Medulla oblongata (tissue), 1 donor: ENCODE measurements around the gene TLCD5.

ENCODE experiments used
- DNase-seq: peaks from one replicate; pipeline ENCODE4 v3.0.0-alpha.2; 2015; ENCODE audit errors: extremely low spot score

The TLCD5 gene

DNA sequence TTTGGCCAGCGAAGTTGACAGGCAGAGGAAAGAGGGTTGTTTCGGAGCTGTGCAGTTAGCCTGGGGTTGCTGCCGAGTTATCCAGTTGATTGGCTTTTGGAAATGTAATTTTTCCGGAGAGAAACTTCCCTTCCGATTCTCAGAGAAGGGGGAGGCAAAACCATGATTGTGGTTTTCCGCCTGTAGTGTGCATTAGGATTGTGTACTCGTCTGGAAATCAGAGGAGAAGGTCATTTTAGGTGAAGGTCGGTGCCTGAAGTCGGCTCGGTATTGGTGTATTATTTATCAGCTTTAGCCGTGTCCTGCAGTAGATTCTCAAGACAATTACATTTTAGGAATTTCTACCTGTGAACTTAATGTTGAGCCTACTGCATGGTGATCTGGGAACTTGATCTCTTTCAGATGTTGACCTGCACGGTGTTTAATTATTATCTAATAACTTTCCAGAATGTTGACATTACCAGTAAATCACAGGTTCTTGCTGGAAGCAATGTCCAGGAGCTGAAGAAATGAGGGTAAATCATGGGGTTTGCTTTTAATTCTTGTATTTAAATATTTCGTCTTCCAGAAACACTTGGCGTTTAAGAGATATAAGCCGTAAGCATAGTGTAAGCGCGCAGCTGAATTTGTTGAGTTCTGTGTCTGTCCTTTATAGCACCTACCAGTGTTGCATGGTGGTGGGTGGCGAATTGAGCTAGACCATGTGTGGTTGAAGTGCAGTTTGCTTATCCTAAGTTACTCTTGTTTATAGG, 12.4 kb downstream of the TLCD5 start:
- peak; percentile 41 for DNase-seq

DNA sequence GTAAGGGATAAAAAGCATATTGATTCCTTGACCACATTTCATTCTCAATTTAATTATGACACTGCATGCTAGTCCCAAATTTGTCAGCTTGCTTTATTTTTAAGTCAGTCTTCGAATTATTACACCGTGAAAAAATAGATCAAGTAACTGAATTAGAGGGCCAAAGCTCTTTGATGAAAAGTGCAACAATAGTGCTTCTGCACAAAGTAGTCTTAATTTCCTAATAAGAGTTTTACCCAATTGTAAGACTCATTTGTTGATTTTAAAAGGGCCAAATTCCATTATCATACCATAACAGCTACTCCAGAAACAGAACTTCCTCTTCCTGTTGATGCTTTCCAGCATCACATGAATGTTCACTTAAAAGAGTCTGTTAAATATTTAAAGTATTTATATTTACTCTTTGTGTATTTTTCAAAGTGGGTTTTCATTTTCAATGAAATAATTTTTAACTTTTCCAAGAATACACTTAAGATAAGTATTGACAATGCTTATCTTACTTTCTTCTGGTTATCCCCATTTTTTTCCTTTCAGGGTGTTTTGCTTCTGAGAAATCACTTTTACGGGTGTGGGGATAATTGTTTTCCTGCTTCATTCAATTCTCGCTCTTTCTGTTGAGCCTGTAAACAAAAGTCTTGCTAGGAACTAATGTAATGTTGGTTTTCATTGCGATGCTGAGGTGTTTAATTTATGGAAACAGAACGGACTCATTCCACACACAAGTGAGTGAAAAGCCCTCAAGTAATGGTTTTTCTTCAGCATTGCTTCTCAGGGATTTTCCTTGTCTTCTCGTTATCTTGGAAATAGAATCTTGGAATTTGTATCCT, 13.2 kb downstream of the TLCD5 start:
- no peak for DNase-seq

DNA sequence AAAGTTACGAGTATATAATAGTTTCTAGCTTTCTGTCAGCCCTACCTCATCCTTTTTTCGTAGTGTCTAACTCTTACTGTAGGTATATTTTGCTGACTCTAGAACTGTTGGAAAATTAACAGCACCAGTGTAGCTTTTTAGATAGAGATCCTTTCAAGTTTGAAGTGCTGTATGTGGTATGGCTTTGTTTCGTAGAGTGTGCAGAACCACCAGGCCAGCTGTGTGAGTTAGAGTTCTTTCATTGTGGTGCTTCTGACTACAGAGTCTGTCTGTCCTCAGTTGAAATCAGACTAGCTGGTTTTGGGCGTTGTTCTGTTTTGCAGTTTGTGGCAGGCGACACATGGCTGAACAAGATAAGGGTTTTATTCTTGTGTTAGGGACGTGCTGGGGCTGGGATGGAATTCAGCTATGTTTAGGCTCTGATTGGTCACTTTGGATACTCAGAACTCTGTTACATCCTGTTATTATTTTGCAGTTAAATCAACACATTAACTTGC, 14.3 kb downstream of the TLCD5 start:
- DNase-seq = peak; percentile 83

DNA sequence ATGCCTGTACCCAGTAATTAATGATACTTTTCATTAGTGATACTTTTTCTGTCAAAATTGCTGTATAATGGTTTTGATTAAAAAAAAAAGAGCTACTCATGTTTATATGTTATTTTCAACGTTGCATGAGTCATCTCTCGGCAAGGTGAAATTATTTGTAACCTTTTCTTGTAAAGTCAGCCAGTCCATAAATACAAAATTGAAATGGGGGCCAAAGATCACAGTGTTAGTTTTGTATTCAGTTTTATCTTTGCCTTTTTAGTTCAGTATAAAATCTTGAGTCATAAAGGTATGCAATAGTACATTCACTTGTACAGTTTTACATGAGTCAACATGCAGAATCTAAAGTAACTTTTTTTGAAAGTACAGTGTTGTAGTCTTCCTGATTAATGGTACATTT, 15.4 kb downstream of the TLCD5 start:
- no peak for DNase-seq

DNA sequence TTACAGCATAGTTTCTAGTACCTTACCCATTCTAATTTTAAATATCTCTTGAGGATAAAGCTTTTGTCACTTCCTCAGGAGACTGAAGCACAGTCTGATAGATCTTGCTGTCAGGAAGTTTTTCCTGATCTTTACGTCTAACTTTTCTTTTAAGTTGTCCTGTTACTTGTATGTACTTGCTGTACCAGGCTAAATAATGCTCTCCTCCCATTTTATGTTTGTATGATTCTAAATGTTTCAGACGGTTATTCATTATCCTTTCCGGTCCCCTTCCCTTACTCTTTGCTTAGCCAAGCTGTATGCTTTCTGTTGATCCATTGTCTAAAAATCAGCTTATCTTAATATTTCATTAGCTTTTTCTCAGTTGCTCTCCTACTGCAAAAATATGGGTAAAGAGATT, 17.1 kb downstream of the TLCD5 start:
- DNase-seq = no peak

DNA sequence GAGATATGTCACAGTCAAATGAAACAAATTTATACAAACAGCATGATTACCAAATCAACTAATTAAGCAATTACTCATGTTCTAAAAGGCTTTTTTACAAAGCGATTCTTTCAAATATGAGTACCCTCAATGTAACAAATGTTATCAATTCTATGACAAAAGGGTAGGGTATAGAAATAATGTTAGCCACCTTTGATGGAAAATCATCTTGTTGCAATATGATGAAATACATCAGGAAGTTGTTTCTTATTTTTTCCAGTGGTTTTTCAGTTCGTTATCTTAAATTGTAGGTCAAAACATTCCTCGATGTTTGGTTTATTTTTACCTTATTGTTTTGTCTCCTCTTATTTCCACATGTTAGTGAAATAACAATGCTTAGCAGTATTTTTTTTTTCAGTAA, 17.6 kb downstream of the TLCD5 start:
- DNase-seq = no peak

DNA sequence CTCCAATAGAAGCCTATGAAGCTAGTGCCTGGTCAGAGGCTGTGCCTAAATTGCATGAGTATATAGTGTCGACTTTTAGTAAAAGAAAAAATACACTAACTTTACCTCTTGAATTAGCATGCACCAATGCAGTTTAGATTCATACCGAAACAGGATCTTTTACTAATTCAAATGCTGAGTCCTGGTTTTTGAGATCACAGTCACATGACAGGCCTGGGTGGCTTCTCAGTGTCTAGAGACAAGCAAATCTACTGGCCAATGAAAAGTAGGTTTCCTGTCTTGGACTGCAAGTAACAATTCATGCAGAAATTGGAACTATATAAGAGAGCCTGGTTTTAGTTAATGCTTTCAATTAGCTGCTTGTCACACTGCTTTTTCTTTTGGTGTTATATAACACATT, 18.3 kb downstream of the TLCD5 start:
- DNase-seq = peak; percentile 88

DNA sequence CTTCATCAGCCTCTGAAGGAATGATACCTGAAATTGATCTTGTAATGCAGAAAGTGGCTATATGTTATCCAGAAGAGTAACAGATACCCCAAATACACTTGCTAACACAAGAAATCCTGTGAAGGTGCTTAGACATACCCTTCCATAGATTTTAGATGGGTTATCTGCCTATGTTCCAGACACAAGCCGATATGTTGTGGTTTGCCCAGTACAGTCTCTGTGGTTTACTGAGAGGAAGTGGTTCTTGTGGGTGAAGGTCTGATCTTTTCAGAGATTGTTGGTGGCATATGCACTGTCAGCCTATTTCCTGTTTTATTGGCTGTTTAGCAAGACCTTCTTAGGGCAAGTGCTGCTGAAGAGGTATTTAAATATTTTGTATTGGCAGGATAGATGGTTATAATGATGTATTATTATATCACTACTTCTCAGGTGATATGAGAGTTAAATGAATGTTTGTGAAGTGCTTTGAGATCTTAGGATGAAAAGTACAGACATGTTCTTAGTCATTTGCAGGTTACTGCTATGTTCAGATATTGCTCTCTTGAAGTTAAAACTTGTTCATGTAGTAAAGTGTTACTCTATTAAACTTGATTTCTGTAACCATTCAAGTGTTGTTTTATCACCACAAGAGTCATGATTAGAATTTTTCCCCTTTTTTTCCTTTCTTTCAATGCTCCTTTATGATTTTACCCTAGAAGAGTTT, 19.4 kb downstream of the TLCD5 start:
- DNase-seq = peak; percentile 65

DNA sequence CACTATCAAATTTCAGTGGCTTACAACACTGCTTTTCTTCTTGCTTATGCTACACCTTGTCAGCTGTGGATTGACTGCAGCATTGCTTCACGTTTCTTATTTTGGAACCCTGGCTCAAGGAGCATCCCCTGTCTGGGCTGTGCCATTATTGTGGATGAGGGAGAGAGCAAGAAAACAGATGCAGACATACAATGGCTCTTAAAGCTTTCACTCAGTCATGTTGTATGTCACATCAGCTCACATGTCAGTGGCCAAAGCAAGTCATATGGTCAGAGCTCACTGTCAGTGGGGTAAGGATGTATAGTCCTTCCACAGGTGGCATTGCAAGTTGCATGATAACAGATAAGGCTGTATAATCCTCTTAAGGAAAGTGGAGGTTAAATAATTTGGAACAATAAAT, 21.1 kb downstream of the TLCD5 start:
- no peak for DNase-seq

DNA sequence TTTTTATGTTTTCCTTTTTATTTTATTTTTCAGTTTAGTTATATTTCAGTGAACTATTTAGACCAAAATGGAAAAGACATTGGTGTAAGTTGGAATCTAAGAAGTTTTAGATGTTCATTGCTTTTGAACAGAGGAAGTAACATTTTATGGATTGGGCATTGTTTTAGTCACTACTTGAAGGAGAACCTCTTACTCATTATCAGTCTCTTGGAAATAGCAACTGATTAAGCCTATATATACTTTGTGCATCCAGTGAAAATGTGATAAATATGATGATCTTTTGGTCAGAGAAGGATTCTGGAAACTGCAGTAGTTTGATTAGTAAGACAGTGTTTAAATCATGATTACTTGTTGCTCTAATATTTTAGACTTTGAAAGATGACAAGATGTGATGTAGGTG, 25.5 kb downstream of the TLCD5 start:
- no peak for DNase-seq

DNA sequence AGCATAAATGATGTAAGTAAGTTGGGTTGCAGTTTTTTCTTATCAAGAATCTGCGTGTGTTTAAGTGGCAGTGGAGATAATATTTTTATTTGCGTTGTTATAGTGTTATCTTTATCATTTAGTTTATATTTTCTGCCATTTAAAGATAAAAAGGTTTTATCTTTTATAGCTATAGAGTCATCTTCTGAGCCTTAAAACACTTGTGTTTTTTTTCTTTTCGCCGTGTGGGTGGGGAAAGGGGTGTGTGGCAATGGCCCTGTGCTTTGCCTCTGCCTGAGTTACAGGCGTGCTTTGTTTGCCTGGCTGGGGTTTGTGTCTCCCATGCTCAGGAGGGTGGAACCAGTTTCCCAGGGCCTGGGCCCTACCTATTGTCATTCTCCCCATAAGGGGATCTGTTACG, 27.3 kb downstream of the TLCD5 start:
- no peak for DNase-seq

DNA sequence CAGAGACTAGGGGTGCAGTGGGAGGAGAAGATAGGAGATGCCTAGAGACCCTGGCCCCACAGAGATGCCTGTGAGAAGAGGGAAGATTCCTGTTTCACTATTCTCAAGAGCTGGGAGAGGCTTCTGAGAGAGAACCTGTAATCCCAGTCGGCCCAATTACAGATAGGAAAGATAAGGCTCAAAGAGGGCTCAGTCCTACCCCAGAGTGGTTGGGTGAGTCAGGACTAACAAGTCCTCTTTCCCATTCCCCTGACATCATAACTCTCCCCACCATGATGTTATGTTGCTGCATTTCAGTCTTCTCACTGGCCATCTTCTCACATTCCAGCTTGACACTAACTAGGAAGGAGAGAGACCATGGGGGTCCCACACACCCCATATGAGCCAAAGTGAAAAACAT, 29.0 kb downstream of the TLCD5 start:
- no peak for DNase-seq

DNA sequence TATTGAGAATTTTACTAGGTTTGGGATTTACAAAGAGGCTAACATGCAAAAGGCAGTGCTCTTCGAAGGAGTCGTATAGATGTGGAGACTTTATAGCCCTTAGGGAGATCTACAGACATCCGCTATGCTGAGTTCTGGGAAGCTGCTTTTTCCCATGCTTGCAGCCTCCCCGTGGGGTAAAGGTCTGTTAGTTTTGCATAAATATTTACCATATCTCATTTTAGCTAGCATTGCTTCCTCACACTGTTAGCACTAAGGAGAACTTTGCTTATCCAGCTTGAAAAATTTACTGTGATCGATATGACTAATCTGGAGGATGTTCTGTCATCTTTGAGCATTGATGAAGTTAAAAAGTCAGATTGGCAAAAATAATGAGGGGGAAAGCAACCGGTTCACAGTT, 29.7 kb downstream of the TLCD5 start:
- DNase-seq = no peak

DNA sequence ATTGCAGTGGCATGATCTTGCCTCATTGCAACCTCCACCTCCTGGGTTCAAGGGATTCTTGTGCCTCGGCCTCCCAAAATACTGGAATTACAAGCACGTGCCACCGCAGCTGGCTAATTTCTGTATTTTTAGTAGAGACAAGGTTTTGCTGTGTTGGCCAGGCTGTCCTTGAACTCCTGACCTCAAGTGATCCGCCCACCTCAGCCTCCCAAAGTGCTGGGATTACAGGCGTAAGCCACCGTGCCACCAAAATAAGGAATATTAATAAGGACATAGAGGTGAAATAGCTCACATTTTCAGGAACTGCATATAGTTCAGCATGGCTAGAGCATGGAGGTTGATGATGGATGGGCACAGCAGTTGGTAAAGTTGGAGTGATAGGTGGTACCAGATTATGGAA, 32.5 kb downstream of the TLCD5 start:
- no peak for DNase-seq

DNA sequence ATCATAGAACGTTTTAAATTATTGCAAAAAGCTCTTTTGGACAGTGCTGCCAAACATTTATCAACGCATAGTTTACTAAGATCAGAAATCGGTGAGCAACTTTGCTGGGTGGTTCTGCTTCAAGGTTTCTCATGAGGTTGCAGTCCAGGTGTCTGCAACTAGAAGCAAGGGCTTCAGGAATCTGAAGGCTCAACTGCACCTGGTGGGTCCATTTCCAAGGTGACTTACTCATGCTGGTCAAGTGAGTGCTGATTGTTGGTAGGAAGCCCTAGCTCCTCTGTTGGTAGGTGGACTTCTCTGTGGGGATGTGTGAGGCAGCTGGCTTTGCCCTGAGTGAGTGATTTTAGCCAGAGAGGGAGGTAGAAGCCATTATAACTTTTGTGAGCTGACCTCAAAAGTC, 33.6 kb downstream of the TLCD5 start:
- DNase-seq = no peak

DNA sequence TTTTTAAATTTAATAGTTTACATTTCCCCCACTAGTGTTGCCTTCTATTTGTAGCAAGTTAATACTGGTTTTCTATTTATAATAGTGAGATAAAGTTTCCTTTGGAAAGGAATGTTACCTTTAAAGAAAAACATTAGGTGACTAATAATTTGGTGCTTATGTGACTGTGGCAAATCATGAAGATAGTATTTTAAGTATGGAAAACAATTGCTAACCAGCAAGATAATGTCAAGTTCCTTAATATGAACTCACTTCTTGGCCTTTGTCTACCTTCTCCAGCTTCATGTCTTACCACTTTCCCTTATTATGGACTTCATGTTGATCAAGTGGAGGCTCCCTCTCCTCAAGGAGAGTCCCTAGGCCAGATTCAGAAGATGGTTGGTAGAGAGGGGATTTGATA, 38.3 kb downstream of the TLCD5 start:
- DNase-seq = no peak

DNA sequence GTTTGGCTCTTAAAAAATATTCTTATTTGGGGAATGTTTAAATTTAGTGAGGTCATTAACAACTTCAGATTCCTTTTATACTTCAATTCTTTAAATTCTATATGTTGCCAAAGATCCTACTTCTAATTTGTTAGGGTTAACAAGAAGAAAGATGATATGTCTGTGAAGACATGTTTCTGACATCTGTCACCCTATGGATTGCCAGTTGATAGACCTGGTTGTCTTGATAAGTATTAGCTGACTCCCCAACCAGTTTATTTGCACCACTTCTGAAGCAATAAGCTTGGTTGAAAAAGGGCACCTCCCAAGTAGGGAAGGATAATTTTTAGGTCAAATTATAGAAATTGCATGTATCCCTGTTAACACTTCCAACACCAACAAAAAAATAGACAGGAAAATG, 40.4 kb downstream of the TLCD5 start:
- no peak for DNase-seq

DNA sequence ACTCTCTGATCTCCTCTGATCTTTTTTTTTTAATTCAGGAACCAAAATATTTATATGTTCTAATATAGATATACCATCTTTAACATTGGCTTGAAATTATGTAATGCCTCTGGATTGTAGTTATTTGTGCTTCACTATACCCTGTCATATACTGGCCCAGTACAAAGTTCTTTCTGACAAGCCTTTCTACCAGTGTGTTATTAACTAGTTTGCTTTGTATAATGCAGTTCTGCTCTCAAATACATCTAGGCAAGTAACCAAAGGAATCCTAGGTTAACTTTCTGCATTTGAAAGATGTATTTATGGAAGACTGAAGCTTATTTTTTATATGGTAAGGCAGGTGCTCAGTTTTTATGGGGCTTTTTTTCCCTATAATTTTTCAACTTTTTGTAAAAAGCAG, 47.2 kb downstream of the TLCD5 start:
- no peak for DNase-seq

DNA sequence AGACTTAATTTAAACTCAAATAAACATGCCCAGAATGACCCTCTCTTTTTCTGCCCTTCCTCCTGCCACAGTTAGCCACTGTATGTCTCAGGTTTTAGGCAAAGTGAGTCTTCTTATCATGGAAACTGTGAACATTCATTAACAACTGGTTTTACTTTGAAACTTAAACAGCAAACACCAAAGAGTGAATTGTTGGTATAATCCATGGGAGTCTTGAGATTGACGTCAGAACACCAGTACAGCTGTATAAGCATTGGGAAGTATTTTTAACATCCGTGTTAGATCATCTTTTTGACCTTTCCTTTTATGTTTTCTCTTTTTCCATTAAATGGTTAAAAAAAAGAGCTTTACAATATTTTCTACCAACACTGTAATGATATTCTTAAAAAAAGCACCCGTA, 50.0 kb downstream of the TLCD5 start:
- no peak for DNase-seq

DNA sequence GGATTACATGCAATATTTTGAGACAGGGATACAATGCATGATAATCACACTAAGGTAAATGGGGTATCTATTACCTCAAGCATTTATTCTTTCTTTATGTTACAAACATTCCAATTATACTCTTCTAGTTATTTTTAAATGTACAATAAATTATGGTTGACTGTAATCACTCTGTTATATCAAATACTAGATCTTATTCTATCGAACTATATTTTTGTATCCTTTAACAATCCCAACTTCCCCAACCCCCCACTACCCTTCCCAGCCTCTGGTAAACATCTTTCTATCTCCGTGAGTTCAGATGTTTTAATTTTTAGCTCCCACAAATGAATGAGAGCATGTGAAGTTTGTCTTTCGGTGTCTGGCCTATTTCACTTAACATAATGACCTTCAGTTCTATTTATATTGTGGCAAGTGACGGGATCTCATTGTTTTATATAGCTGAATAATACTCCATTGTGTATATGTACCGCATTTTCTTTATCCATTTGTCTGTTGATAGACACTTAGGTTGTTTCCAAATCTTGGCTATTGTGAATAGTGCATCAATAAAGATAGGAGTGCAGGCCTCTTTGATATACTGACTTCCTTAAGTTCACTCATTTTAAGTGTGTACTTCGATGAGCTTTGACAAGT, 51.6 kb downstream of the TLCD5 start:
- DNase-seq = no peak

DNA sequence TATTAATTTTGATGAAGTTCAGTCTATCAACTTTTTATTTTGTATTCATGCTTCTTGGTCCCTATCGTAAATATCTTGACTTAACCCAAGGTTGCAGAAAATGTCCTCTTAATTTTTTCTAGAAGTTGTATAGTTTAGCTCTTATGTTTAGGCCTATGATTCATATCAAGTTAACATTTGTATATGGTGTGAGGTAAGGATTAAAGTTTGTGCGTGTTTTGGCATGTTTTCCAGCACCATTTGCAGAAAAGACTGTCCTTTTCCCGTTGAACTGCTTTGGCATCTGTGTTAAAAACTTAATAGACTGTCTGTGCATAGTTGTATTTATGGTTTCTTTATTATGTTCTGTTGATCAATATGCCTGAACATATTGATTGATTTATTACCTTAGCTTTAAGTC, 53.4 kb downstream of the TLCD5 start:
- DNase-seq = no peak

DNA sequence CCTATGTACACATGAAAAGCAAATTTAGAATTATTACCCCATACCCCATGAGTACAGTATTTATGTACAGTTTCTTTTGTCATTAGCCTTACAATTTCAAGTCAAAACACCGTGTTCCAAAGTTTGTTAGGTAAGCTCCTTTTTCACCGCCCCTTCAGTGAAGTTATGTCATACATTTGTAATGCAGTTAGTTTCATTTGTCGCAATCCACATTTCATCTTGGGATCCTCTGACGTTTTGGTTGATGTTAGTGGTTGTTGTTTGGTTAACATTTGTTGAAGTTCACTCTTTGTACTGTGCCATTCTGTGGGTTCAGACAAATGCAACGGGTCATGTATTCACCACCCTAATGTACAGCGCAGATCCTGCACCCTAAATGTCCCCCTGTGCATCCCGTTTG, 56.3 kb downstream of the TLCD5 start:
- no peak for DNase-seq
